Kidney epithelial cell (primary cell): ENCODE data around the gene ABCB10. TPM values are rescaled to one million over a fixed set of nuclear protein-coding genes. Genes with fewer than 3 reads are reported as not detected.

Source experiments
- DNase-seq: peaks from one replicate; pipeline ENCODE4 v3.0.0-alpha.2; 2010; ENCODE audit warnings: low read depth
- H3K27me3 ChIP-seq: 2 replicates; pipeline ENCODE4 v1.6.0; 2011; ENCODE audit warnings: low read length; ENCODE audit not compliant: control insufficient read depth, insufficient read depth
- H3K36me3 ChIP-seq: 2 replicates; pipeline ENCODE4 v1.5.1; 2011; ENCODE audit warnings: low read length; ENCODE audit not compliant: control insufficient read depth, insufficient read depth
- H3K4me3 ChIP-seq: 2 replicates; pipeline ENCODE4 v1.5.1; 2011; ENCODE audit warnings: low read depth, mild to moderate bottlenecking, control low read depth, low read length
- total RNA-seq: library from RNA; depleted of rRNA; stranded (reverse); fragments of >200 nt; gene quantifications from 2 replicates; pipeline ENCODE4 v1.2.3, GENCODE V29; 2015
- TF ChIP-seq, protein P1 (sequence below): IDR thresholded peaks from 2 replicates; pipeline ENCODE4 v1.5.1; 2011; ENCODE audit warnings: mild to moderate bottlenecking, moderate library complexity, low read length, control low read depth, inconsistent platforms; ENCODE audit not compliant: insufficient read depth, poor library complexity, severe bottlenecking

ABCB10 gene
- total RNA-seq: 11.9 and 13.0 TPM in 2 replicates

DNA sequence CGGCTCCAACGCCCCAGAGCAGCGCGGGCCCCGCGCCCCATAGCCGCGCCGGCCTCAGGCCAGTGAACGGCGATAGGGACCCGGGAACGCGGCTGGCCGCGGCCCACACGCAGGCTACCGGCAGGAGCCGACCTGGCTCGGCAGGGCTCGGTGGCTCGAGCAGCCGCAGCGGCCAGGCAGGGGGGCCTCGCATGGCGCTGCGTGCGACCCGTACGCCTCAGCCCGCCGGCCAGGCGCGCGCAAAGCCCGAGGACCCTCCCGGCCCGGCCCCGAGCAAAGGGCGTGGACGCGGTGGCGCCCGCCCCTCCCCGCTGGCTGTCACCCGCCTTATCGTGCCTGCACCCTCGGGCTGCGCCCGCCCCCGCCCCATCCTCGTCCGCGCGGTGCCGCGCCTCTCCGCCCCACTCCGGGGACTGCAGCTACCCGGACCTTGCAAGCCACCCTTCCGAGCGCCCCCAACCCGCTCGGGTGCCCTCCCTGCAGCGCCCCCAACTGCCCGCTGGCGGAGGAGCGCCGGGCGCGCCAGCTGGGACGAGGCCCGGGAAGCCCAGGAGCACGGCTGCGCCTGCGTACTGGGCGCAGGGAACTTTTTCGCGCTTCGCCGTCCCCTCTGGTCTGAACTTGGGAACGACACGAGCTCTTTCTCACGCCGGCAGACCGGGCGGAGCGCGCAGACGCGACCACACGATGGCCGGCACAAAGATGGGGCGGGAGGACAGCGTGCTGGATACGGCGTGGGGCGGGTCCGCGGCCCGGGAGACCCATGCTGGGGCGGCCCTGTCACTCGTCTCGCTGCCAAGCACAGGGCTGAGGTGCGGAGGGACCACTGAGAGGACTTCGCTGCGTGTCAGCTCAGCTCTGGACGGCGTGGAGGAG lies at the start of gene ABCB10:
Gene ABCB10, minus strand, starts transcription at position 248 of the 876 bp plus-strand sequence. Its CDS starts 55 bp downstream, at position 193.
- H3K36me3 ChIP-seq: no peaks in the 10 kb centered on the region
- peak within 1 kb of the TSS; percentile 73 for H3K4me3 ChIP-seq
- DNase-seq: peak; percentile 87
- TF ChIP-seq, protein P1, sequence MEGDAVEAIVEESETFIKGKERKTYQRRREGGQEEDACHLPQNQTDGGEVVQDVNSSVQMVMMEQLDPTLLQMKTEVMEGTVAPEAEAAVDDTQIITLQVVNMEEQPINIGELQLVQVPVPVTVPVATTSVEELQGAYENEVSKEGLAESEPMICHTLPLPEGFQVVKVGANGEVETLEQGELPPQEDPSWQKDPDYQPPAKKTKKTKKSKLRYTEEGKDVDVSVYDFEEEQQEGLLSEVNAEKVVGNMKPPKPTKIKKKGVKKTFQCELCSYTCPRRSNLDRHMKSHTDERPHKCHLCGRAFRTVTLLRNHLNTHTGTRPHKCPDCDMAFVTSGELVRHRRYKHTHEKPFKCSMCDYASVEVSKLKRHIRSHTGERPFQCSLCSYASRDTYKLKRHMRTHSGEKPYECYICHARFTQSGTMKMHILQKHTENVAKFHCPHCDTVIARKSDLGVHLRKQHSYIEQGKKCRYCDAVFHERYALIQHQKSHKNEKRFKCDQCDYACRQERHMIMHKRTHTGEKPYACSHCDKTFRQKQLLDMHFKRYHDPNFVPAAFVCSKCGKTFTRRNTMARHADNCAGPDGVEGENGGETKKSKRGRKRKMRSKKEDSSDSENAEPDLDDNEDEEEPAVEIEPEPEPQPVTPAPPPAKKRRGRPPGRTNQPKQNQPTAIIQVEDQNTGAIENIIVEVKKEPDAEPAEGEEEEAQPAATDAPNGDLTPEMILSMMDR: peak; percentile 57
- H3K27me3 ChIP-seq: no peaks in the 10 kb centered on the region

DNA sequence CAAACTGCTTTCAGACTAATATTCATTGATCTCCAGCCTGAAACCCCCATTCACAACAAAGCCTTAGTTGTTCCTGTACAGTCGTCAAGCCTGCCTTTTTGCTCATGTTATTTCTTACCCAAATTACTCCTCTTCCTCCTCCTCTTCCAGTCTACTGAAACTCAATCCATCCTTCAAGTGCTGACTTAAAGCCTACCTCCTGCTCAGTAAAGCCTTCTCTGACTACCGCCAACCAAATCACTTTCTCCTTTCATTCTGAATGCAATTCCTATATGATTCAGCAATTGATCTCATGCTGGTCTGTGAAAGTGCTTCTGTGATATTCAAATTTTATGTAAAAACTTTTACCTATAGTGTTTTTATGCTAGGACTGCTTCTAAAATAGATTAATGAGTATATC lies 48.9 kb upstream of the ABCB10 start:
- Histone ChIP-seq H3K4me3 (no peak overlapping the region), H3K27me3 (no peaks in the 10 kb centered on the region), H3K36me3 (peaks cover under 1% of the 10 kb centered on the region)
- DNase-seq: no peak
- TF ChIP-seq, protein P1: no peak

DNA sequence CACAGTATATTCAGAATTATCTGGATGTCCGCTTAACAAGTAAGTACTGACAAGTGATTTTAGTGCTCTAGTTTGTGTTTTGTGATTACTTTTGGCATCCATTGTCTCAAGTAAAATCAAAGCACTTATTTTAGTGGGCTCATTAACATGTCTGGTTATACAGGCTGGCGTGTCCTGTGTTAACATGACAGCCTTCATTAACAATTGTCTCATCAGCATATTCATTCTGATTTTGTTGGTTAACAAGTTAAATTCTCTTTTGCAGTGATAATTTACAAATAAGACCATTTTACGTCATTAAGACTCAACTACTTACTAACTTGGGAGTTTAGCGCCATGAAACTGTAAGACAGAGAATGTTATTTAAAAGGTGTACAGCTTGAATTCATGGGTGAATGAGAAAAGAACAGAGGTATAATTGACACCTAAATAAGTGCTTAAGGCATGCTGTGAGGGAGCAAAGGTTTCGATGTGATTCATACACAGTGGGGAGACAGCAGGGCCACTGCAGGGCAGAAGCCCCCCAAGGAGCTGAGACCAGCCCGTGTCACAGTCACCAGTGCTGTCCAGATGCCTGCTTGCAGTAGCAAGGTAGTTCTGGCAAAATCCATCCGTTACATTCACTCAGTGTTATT lies 45.0 kb upstream of the ABCB10 start:
- TF ChIP-seq, protein P1: no peak
- no peak for DNase-seq
- no peaks in the 10 kb centered on the region for H3K36me3 ChIP-seq
- no peak overlapping the region for H3K4me3 ChIP-seq
- no peaks in the 10 kb centered on the region for H3K27me3 ChIP-seq

DNA sequence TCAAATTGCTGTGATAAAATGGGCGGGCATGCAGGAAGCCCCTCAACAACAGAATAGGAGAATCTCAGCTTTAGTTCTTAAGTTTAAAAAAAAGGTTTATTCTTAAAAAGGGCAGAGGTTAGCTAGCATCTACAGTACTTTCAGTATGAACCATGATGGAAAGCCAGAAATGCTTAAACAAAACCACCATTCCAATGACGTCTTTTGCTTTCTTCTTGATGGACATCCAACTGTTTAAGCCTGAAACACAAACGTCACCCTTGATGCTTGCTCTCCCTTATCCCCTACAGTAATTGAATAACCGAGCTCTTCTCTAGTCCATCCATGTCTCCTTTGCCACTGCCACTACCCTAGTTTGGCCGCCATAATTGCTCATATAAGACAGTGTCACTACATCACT lies 41.7 kb upstream of the ABCB10 start:
- no peak for DNase-seq
- TF ChIP-seq, protein P1: no peak
- Histone ChIP-seq H3K27me3 (no peaks in the 10 kb centered on the region), H3K36me3 (no peaks in the 10 kb centered on the region), H3K4me3 (no peak overlapping the region)

DNA sequence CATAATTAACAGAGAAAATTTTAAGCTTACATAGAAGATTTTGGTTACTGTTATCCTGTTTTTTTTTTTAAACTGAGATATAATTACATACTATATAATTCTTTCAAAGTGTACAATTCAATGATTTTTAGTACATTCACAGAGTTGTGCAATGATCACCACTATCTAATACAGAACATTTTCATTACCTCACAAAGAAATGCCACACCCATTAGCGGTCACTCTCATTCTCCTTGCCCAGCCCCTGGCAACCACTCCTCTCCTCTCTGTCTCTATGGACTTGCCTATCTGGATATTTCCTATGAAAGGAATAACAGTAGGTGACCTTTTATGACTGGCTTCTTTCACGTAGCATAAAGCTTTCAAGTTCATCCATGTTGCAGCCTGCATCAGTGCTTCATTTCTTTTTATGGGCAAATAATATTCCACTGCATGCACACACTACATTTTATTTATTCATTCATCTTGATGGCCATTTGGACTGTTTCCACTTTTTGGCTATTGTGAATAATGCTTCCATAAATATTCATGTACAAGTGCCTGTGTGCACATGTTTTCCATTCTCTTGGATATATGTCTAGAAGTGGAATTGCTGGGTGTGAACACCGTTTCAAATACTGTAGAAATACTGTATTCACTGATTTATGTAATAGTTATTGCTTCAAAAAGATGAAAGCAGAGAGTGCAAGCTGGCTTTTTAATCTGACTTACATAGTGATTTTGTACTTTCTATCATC lies 40.9 kb upstream of the ABCB10 start:
- Histone ChIP-seq H3K27me3 (no peaks in the 10 kb centered on the region), H3K36me3 (no peaks in the 10 kb centered on the region), H3K4me3 (no peak overlapping the region)
- TF ChIP-seq, protein P1: no peak
- DNase-seq: no peak
